ENCODE data around the gene ANKRD33. TPM values are rescaled to one million over a fixed set of nuclear protein-coding genes. Genes with fewer than 3 reads are reported as not detected.

ANKRD33 gene
- total RNA-seq, 1 experiment from 2014 or later = not detected

DNA sequence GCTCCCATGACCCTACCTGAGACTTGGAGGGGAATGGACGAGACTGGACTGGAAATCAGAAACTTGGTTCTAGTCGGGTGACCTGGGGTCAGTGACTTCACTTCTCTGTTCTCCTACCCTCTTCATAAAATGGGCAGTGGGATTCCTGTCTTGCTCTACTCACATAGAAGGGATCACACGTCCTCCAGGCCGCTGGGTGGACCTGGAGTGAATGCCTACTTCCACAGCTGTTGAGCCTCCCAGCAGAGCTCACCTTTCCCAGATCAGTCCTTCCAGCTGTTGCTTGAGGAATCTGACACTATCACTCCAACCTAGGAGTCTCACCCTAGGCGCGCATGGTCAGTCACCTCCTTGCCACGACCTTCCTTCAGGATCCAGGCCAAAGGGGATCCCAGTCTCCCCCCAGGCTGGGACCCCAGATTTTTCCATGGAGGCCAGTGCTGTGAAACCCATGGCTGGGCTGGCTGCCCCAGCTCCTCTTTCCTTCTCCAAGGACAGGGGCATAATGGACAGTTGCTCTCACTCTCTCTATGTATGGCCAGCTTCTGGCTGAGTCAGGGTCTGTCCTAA is 20.0 kb downstream of the ANKRD33 start:
- Histone ChIP-seq H3K36me3 (ENCODE audit: control insufficient read depth, insufficient read depth, low read length) (no peaks in the 10 kb centered on the region), H3K27me3 (replicated peaks; ENCODE audit: control insufficient read depth, insufficient read depth, low read length) (no peaks in the 10 kb centered on the region), H3K4me3 (ENCODE audit: low read depth, low read length) (no peak overlapping the region), H3K4me1 (no peaks in the 10 kb centered on the region; the same call in 1 of the 2 replicates), H3K9me3 (no peaks in the 10 kb centered on the region)
- ChIA-PET POLR2A (no interaction called here), CTCF (interaction anchor here (0.6 to 1.1 kb wide), 2 partner anchors 26 to 32 kb away, joined by 4 to 5 read pairs; no protein-coding TSS in a partner anchor)
- H3K4me1 Mint-ChIP-seq (ENCODE audit: low read depth, unreplicated experiment) = peaks cover 8% of the 10 kb centered on the region
- no TSS peak for BruUV-seq (replicated peaks)
- DNase-seq = peak in 1 of 2 experiments; percentile 19
- no peak overlapping the region for H3K4me3 Mint-ChIP-seq (ENCODE audit: unreplicated experiment)
- no peaks in the 10 kb centered on the region for H3K9me3 Mint-ChIP-seq (ENCODE audit: unreplicated experiment)
- H3K27me3 Mint-ChIP-seq (ENCODE audit: insufficient read depth, unreplicated experiment) = no peaks in the 10 kb centered on the region
- H3K36me3 Mint-ChIP-seq (ENCODE audit: insufficient read depth, unreplicated experiment) = no peaks in the 10 kb centered on the region
- intact Hi-C loops (cut with micrococcal nuclease; ENCODE audit: unreplicated experiment) = no loop called here
- TF ChIP-seq, protein P1, sequence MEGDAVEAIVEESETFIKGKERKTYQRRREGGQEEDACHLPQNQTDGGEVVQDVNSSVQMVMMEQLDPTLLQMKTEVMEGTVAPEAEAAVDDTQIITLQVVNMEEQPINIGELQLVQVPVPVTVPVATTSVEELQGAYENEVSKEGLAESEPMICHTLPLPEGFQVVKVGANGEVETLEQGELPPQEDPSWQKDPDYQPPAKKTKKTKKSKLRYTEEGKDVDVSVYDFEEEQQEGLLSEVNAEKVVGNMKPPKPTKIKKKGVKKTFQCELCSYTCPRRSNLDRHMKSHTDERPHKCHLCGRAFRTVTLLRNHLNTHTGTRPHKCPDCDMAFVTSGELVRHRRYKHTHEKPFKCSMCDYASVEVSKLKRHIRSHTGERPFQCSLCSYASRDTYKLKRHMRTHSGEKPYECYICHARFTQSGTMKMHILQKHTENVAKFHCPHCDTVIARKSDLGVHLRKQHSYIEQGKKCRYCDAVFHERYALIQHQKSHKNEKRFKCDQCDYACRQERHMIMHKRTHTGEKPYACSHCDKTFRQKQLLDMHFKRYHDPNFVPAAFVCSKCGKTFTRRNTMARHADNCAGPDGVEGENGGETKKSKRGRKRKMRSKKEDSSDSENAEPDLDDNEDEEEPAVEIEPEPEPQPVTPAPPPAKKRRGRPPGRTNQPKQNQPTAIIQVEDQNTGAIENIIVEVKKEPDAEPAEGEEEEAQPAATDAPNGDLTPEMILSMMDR (IDR thresholded peaks at IDR 0.05; ENCODE audit: insufficient read depth in 1 of 2, low read depth in 1 of 2, low read length in 1 of 2, severe bottlenecking in 1 of 2, unreplicated experiment in 1 of 2) = no peak
- H3K27ac Mint-ChIP-seq (ENCODE audit: unreplicated experiment) = no peak overlapping the region

DNA sequence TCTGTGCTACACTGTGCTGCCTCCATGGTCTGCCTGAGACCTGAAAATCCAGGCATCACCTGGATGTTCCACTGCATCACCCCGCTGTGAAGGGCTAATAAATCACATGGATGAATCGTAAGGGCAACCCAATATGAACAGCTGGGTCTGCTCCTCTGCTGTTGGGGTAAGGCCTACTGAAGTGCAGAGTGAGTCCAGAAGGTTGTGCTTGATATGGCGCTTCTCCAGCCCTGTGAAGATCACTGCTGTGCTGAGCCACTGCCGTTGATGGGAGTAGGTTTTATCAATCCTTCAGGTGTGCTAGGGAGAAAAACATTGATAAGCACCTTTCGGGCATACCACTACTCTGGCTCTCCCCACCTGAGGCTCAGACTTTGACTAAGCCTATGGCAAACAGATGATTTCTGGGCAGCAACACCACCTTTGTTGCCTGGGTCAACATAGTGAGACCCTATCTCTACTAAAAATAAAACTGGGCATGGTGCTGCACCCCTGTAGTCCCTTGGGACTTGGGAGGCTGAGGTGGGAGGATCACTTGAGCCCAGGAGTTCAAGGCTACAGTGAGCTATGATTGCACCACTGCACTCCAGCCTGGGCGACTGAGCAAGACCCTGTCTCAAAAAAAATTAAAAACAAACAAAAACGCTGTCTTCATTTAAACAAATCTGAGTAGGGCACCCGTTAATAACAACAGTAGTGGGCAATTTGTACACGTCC is 21.1 kb downstream of the ANKRD33 start:
- Mint-ChIP-seq H3K4me3 (ENCODE audit: unreplicated experiment) (no peak overlapping the region), H3K27me3 (ENCODE audit: insufficient read depth, unreplicated experiment) (no peaks in the 10 kb centered on the region), H3K4me1 (ENCODE audit: low read depth, unreplicated experiment) (peaks cover 8% of the 10 kb centered on the region), H3K27ac (ENCODE audit: unreplicated experiment) (no peak overlapping the region), H3K36me3 (ENCODE audit: insufficient read depth, unreplicated experiment) (no peaks in the 10 kb centered on the region), H3K9me3 (ENCODE audit: unreplicated experiment) (no peaks in the 10 kb centered on the region)
- peak in 1 of 2 experiments; percentile 27 for DNase-seq
- TF ChIP-seq, protein P1 (IDR thresholded peaks at IDR 0.05; ENCODE audit: insufficient read depth in 1 of 2, low read depth in 1 of 2, low read length in 1 of 2, severe bottlenecking in 1 of 2, unreplicated experiment in 1 of 2) = no peak
- Histone ChIP-seq H3K9me3 (no peaks in the 10 kb centered on the region), H3K4me1 (no peaks in the 10 kb centered on the region; the same call in 1 of the 2 replicates), H3K27me3 (replicated peaks; ENCODE audit: control insufficient read depth, insufficient read depth, low read length) (no peaks in the 10 kb centered on the region), H3K4me3 (ENCODE audit: low read depth, low read length) (no peak overlapping the region), H3K36me3 (ENCODE audit: control insufficient read depth, insufficient read depth, low read length) (no peaks in the 10 kb centered on the region)
- BruUV-seq (replicated peaks) = no TSS peak
- ChIA-PET CTCF (interaction anchor here (1.1 kb wide), 1 partner anchor 33 kb away, joined by 4 read pairs; no protein-coding TSS in a partner anchor), POLR2A (no interaction called here)
- intact Hi-C loops (cut with micrococcal nuclease; ENCODE audit: unreplicated experiment) = no loop called here

DNA sequence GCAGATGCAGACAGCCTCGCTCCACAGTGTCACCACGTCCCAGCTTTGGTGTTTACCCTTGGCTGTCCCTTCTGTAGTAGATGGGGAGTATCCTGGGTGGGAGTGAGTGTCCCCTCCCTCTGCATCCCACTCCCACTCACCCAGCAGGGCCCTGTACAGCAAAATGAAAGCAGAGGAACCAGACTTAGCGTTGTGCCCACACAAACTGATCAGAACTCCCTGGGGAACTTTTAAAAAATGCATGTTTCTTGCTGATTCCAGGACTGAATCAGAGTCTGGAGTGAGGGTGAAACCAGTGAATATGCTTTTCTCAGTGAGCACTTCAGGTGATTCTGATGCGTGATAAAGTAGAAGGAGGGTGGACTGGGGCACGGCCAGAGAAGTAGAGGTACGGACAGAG is 22.3 kb downstream of the ANKRD33 start:
- no peaks in the 10 kb centered on the region for H3K9me3 Mint-ChIP-seq (ENCODE audit: unreplicated experiment)
- no peaks in the 10 kb centered on the region for H3K36me3 Mint-ChIP-seq (ENCODE audit: insufficient read depth, unreplicated experiment)

More for the DNA sequence above, 22.3 kb downstream of the ANKRD33 start:
- TF ChIP-seq, protein P1 (IDR thresholded peaks at IDR 0.05; ENCODE audit: insufficient read depth in 1 of 2, low read depth in 1 of 2, low read length in 1 of 2, severe bottlenecking in 1 of 2, unreplicated experiment in 1 of 2) = no peak
- Histone ChIP-seq H3K4me3 (ENCODE audit: low read depth, low read length) (no peak overlapping the region), H3K4me1 (no peaks in the 10 kb centered on the region; the same call in 1 of the 2 replicates), H3K9me3 (no peaks in the 10 kb centered on the region), H3K27me3 (replicated peaks; ENCODE audit: control insufficient read depth, insufficient read depth, low read length) (no peaks in the 10 kb centered on the region), H3K36me3 (ENCODE audit: control insufficient read depth, insufficient read depth, low read length) (no peaks in the 10 kb centered on the region)
- ChIA-PET POLR2A (no interaction called here), CTCF (no interaction called here)
- no peak overlapping the region for H3K4me3 Mint-ChIP-seq (ENCODE audit: unreplicated experiment)
- no TSS peak for BruUV-seq (replicated peaks)
- intact Hi-C loops (cut with micrococcal nuclease; ENCODE audit: unreplicated experiment) = no loop called here
- no peak overlapping the region for H3K27ac Mint-ChIP-seq (ENCODE audit: unreplicated experiment)
- no peaks in the 10 kb centered on the region for H3K27me3 Mint-ChIP-seq (ENCODE audit: insufficient read depth, unreplicated experiment)
- peaks cover 11% of the 10 kb centered on the region for H3K4me1 Mint-ChIP-seq (ENCODE audit: low read depth, unreplicated experiment)
- DNase-seq = peak in 1 of 2 experiments; percentile 11

Data from Caco-2 (cell line).